ENCODE results near the gene BACH1.
A peak's percentile ranks its signal among the peaks of the same experiment; 100 is the strongest.
"Not testable (repeated sequence)": the region's sequence is repeated elsewhere in the genome, so short reads cannot be mapped to it uniquely, and the experiment has no call there.

The BACH1 gene

GRCh38 chr21:29298348-29299045 lies at the start of gene BACH1:
Gene BACH1 (plus strand): TSS chr21:29298922. CDS start chr21:29321281, 22,359 bp downstream.
- DNase-seq (ENCODE audit: low read depth in 2 of 2) = peak; percentile 89 to 95
- no peak for TF ChIP-seq CTCF (IDR thresholded peaks at IDR 0.05; ENCODE audit: low read depth, low read length)
- H3K4me3 ChIP-seq (replicated peaks in 1 of 2; ENCODE audit: low read depth in 2 of 2, low read length in 2 of 2) = peak within 1 kb of the TSS; percentile 75 to 85

GRCh38 chr21:29249289-29249688 lies 49.4 kb upstream of the BACH1 start:
- not testable (repeated sequence) for DNase-seq (ENCODE audit: low read depth in 2 of 2); H3K4me3 ChIP-seq (replicated peaks in 1 of 2; ENCODE audit: low read depth in 2 of 2, low read length in 2 of 2)

GRCh38 chr21:29250636-29251035 lies 48.1 kb upstream of the BACH1 start:
- H3K4me3 ChIP-seq (replicated peaks in 1 of 2; ENCODE audit: low read depth in 2 of 2, low read length in 2 of 2) = no peak overlapping the region
- DNase-seq (ENCODE audit: low read depth in 2 of 2) = no peak
- TF ChIP-seq CTCF (IDR thresholded peaks at IDR 0.05; ENCODE audit: low read depth, low read length) = no peak

GRCh38 chr21:29253861-29254260 lies 44.9 kb upstream of the BACH1 start:
- DNase-seq (ENCODE audit: low read depth in 2 of 2); H3K4me3 ChIP-seq (replicated peaks in 1 of 2; ENCODE audit: low read depth in 2 of 2, low read length in 2 of 2): not testable (repeated sequence)

- TF ChIP-seq CTCF (IDR thresholded peaks at IDR 0.05; ENCODE audit: low read depth, low read length) = no peak
- H3K4me3 ChIP-seq (replicated peaks in 1 of 2; ENCODE audit: low read depth in 2 of 2, low read length in 2 of 2) = no peak overlapping the region
- no peak for DNase-seq (ENCODE audit: low read depth in 2 of 2)
Observed at GRCh38 chr21:29254550-29254949, 44.2 kb upstream of the BACH1 start.

GRCh38 chr21:29256126-29256910 lies 42.4 kb upstream of the BACH1 start:
- no peak overlapping the region for H3K4me3 ChIP-seq (replicated peaks in 1 of 2; ENCODE audit: low read depth in 2 of 2, low read length in 2 of 2)
- peak in 1 of 2 donors; percentile 60 for DNase-seq (ENCODE audit: low read depth in 2 of 2)
- TF ChIP-seq CTCF (IDR thresholded peaks at IDR 0.05; ENCODE audit: low read depth, low read length) = no peak

- H3K4me3 ChIP-seq (replicated peaks in 1 of 2; ENCODE audit: low read depth in 2 of 2, low read length in 2 of 2) = no peak overlapping the region
- DNase-seq (ENCODE audit: low read depth in 2 of 2) = peak in 1 of 2 donors; percentile 28
- no peak for TF ChIP-seq CTCF (IDR thresholded peaks at IDR 0.05; ENCODE audit: low read depth, low read length)
Observed at GRCh38 chr21:29257701-29258100, 41.0 kb upstream of the BACH1 start.

All from cardiac fibroblast (primary cell).